Activated T-cell treated with anti-CD3 and anti-CD28 coated beads for 4 hours (primary cell): ENCODE results near the gene DNAH14.
"Not testable (repeated sequence)": the region's sequence is repeated elsewhere in the genome, so short reads cannot be mapped to it uniquely, and the experiment has no call there.

Experiments used
- DNase-seq: peaks from one replicate; pipeline ENCODE4 v3.0.0-alpha.2; 2020

DNAH14 gene

GRCh38 chr1:225277445-225277844 lies 348.0 kb downstream of the DNAH14 start:
- no peak for DNase-seq

GRCh38 chr1:225280563-225280962 lies 351.1 kb downstream of the DNAH14 start:
- no peak for DNase-seq

GRCh38 chr1:225290244-225290643 lies 360.8 kb downstream of the DNAH14 start:
- no peak for DNase-seq

- no peak for DNase-seq
Measured at GRCh38 chr1:225299624-225300023, 370.1 kb downstream of the DNAH14 start.

GRCh38 chr1:225300381-225300780 lies 370.9 kb downstream of the DNAH14 start:
- no peak for DNase-seq

- no peak for DNase-seq
Measured at GRCh38 chr1:225304996-225305395, 375.5 kb downstream of the DNAH14 start.

GRCh38 chr1:225310544-225310943 lies 381.1 kb downstream of the DNAH14 start:
- DNase-seq: not testable (repeated sequence)

- DNase-seq: no peak
Measured at GRCh38 chr1:225318706-225319575, 389.5 kb downstream of the DNAH14 start.

- DNase-seq: no peak
Measured at GRCh38 chr1:225319871-225320270, 390.4 kb downstream of the DNAH14 start.

GRCh38 chr1:225321784-225322183 lies 392.3 kb downstream of the DNAH14 start:
- DNase-seq: no peak

GRCh38 chr1:225329041-225329440 lies 399.6 kb downstream of the DNAH14 start:
- DNase-seq: no peak

GRCh38 chr1:225329996-225330395 lies 400.5 kb downstream of the DNAH14 start:
- DNase-seq: not testable (repeated sequence)

GRCh38 chr1:225332686-225333085 lies 403.2 kb downstream of the DNAH14 start:
- DNase-seq: no peak

- not testable (repeated sequence) for DNase-seq
Measured at GRCh38 chr1:225335098-225335778, 405.8 kb downstream of the DNAH14 start.

GRCh38 chr1:225338545-225338944 lies 409.1 kb downstream of the DNAH14 start:
- DNase-seq: no peak

GRCh38 chr1:225341642-225342041 lies 412.2 kb downstream of the DNAH14 start:
- DNase-seq: no peak

GRCh38 chr1:225342695-225343094 lies 413.2 kb downstream of the DNAH14 start:
- no peak for DNase-seq

GRCh38 chr1:225343618-225344017 lies 414.1 kb downstream of the DNAH14 start:
- DNase-seq: no peak

GRCh38 chr1:225347123-225347683 lies 417.7 kb downstream of the DNAH14 start:
- no peak for DNase-seq

- no peak for DNase-seq
Measured at GRCh38 chr1:225348400-225348799, 418.9 kb downstream of the DNAH14 start.

- no peak for DNase-seq
Measured at GRCh38 chr1:225349826-225350225, 420.4 kb downstream of the DNAH14 start.

- DNase-seq: no peak
Measured at GRCh38 chr1:225350872-225351271, 421.4 kb downstream of the DNAH14 start.

GRCh38 chr1:225354906-225355305 lies 425.4 kb downstream of the DNAH14 start:
- DNase-seq: no peak

GRCh38 chr1:225355863-225356262 lies 426.4 kb downstream of the DNAH14 start:
- DNase-seq: no peak
